Measurements from ENCODE around the gene SAXO1.
"Not testable (repeated sequence)": the region's sequence is repeated elsewhere in the genome, so short reads cannot be mapped to it uniquely, and the experiment has no call there.

GRCh38 chr9:18991197-18991596, 41.8 kb downstream of the SAXO1 start:
- not testable (repeated sequence) for TF ChIP-seq EZH2 (IDR thresholded peaks at IDR 0.05; ENCODE audit: low read length, unreplicated experiment); EZH2phosphoT487 (IDR thresholded peaks at IDR 0.05; ENCODE audit: borderline replicate concordance, low read length); CTCF (conservative IDR thresholded peaks at IDR 0.05; ENCODE audit: low read depth, low read length)
